Chondrocyte (in vitro differentiated cells): ENCODE measurements around the gene ZFR2. TPM values are rescaled to one million over a fixed set of nuclear protein-coding genes. Genes with fewer than 3 reads are reported as not detected.

Source experiments
- DNase-seq: peaks from one replicate; pipeline ENCODE4 v3.0.0; 2021; ENCODE audit warnings: mixed read lengths, low spot score
- H3K27ac Mint-ChIP-seq: one replicate; pipeline ENCODE4 v1.8.0; 2021; ENCODE audit warnings: mild to moderate bottlenecking, moderate library complexity, mixed read lengths; ENCODE audit not compliant: unreplicated experiment
- H3K27me3 Mint-ChIP-seq: 2 replicates; pipeline ENCODE4 v1.8.0; 2021; ENCODE audit warnings: low read depth, mixed read lengths
- H3K36me3 Mint-ChIP-seq: 2 replicates; pipeline ENCODE4 v1.8.0; 2021; ENCODE audit warnings: low read depth, mixed read lengths
- H3K4me1 Mint-ChIP-seq: 2 replicates; pipeline ENCODE4 v1.8.0; 2021; ENCODE audit warnings: low read depth, mild to moderate bottlenecking, mixed read lengths
- H3K4me3 Mint-ChIP-seq: one replicate; pipeline ENCODE4 v1.8.0; 2021; ENCODE audit warnings: mild to moderate bottlenecking, moderate library complexity, mixed read lengths; ENCODE audit not compliant: unreplicated experiment
- H3K9me3 Mint-ChIP-seq: 2 replicates; pipeline ENCODE4 v1.8.0; 2021; ENCODE audit warnings: low read depth, mixed read lengths
- CTCF ChIP-seq: fragments of 200-600 bp; sonication (generic); IDR thresholded peaks from 2 replicates; pipeline ENCODE4 v1.5.0; 2021; ENCODE audit warnings: antibody characterized with exemption, mild to moderate bottlenecking, moderate library complexity
- total RNA-seq: library from RNA; stranded (reverse); gene quantifications from 3 replicates; pipeline ENCODE4 v1.2.1, GENCODE V29; 2021

Gene ZFR2
- total RNA-seq, 1 donor from 2014 or later = not detected

- Mint-ChIP-seq H3K27ac (no peak overlapping the region), H3K4me1 (peaks cover 7% of the 10 kb centered on the region), H3K36me3 (no peaks in the 10 kb centered on the region), H3K9me3 (no peaks in the 10 kb centered on the region), H3K27me3 (peaks cover 20% of the 10 kb centered on the region), H3K4me3 (no peak overlapping the region)
- DNase-seq = no peak
- TF ChIP-seq CTCF = no peak
Observed at GRCh38 chr19:3823350-3823713, 45.5 kb downstream of the ZFR2 start.

GRCh38 chr19:3822683-3823349, 46.0 kb downstream of the ZFR2 start:
- Mint-ChIP-seq H3K9me3 (no peaks in the 10 kb centered on the region), H3K27me3 (peaks cover 21% of the 10 kb centered on the region), H3K4me3 (no peak overlapping the region), H3K36me3 (no peaks in the 10 kb centered on the region), H3K27ac (no peak overlapping the region), H3K4me1 (peaks cover 5% of the 10 kb centered on the region)
- no peak for TF ChIP-seq CTCF
- no peak for DNase-seq

GRCh38 chr19:3821857-3822364, 46.9 kb downstream of the ZFR2 start:
- no peak overlapping the region for H3K4me3 Mint-ChIP-seq
- no peak overlapping the region for H3K27ac Mint-ChIP-seq
- no peak for DNase-seq
- no peaks in the 10 kb centered on the region for H3K9me3 Mint-ChIP-seq
- peaks cover 5% of the 10 kb centered on the region for H3K4me1 Mint-ChIP-seq
- H3K27me3 Mint-ChIP-seq = peaks cover 22% of the 10 kb centered on the region
- TF ChIP-seq CTCF = peak; percentile 96
- H3K36me3 Mint-ChIP-seq = no peaks in the 10 kb centered on the region

GRCh38 chr19:3821156-3821555, 47.7 kb downstream of the ZFR2 start:
- Mint-ChIP-seq H3K36me3 (no peaks in the 10 kb centered on the region), H3K4me1 (peaks cover 5% of the 10 kb centered on the region), H3K9me3 (no peaks in the 10 kb centered on the region), H3K27ac (no peak overlapping the region), H3K27me3 (peaks cover 22% of the 10 kb centered on the region), H3K4me3 (no peak overlapping the region)
- no peak for DNase-seq
- TF ChIP-seq CTCF = no peak

GRCh38 chr19:3819989-3820388, 48.8 kb downstream of the ZFR2 start:
- H3K27me3 Mint-ChIP-seq = peaks cover 14% of the 10 kb centered on the region
- H3K9me3 Mint-ChIP-seq = no peaks in the 10 kb centered on the region
- no peak for TF ChIP-seq CTCF
- H3K4me3 Mint-ChIP-seq = no peak overlapping the region
- peaks cover 5% of the 10 kb centered on the region for H3K4me1 Mint-ChIP-seq
- no peak overlapping the region for H3K27ac Mint-ChIP-seq
- no peak for DNase-seq
- no peaks in the 10 kb centered on the region for H3K36me3 Mint-ChIP-seq
